Gastrocnemius medialis (tissue), 4 donors: ENCODE results near the gene DCAF4L1.

Experiments used
- CTCF ChIP-seq, 5 experiments: fragments of 450-650 bp in 3 of 5; fragments of 200-600 bp in 2 of 5; sonication (generic) in 2 of 5; IDR thresholded peaks in 4 of 5; conservative IDR thresholded peaks in 1 of 5; 1 replicate in 4 of 5; 2 replicates in 1 of 5; pipeline ENCODE4 v1.5.1; 2016 to 2019; ENCODE audit warnings: antibody characterized with exemption in 5 of 5, mild to moderate bottlenecking in 3 of 5, moderate library complexity in 3 of 5
- POLR2A ChIP-seq, 2 donors: fragments of 450-650 bp; IDR thresholded peaks; one replicate each; pipeline ENCODE4 v1.6.1; 2017; ENCODE audit warnings: antibody characterized with exemption in 2 of 2, mild to moderate bottlenecking in 2 of 2, moderate library complexity in 2 of 2

GRCh38 chr4:41989994-41990364, 8.4 kb downstream of the DCAF4L1 start:
- TF ChIP-seq CTCF (IDR thresholded peaks at IDR 0.05 in 4 of 5, conservative IDR thresholded peaks at IDR 0.05 in 1 of 5) (no peak), POLR2A (IDR thresholded peaks at IDR 0.05) (no peak)
